Activated CD8-positive, alpha-beta T cell treated with anti-CD3 and anti-CD28 coated beads for 36 hours (primary cell): ENCODE measurements around the gene CORO7. TPM values are rescaled to one million over a fixed set of nuclear protein-coding genes. Genes with fewer than 3 reads are reported as not detected.

ENCODE experiments used
- ATAC-seq: fragments of 200-7000 bp; cut with Tn5 transposase; one replicate; pipeline ENCODE4 v1.10.0; 2021; ENCODE audit warnings: mild to moderate bottlenecking, moderate library complexity
- CTCF ChIA-PET: fragments of 350-600 bp; sonication (Branson Sonifier 250); formaldehyde crosslinking; loops from one replicate; lab custom pipeline; 2021; ENCODE audit warnings: antibody characterized with exemption; lab: Charles Lee
- POLR2A ChIA-PET: fragments of 350-600 bp; sonication (Branson Sonifier 250); formaldehyde crosslinking; loops from one replicate; lab custom pipeline; 2021; ENCODE audit warnings: antibody characterized with exemption; lab: Charles Lee
- DNase-seq: peaks from one replicate; pipeline ENCODE4 v3.0.0-alpha.2; 2020
- H3K27ac Mint-ChIP-seq: one replicate; pipeline ENCODE4 v1.8.0; 2021; ENCODE audit warnings: mild to moderate bottlenecking, mixed read lengths
- H3K27me3 Mint-ChIP-seq: one replicate; pipeline ENCODE4 v1.8.0; 2021; ENCODE audit warnings: mixed read lengths
- H3K36me3 Mint-ChIP-seq: one replicate; pipeline ENCODE4 v1.8.0; 2021; ENCODE audit warnings: low read depth, mixed read lengths
- H3K4me1 Mint-ChIP-seq: one replicate; pipeline ENCODE4 v1.8.0; 2021; ENCODE audit warnings: low read depth, mixed read lengths
- H3K4me3 Mint-ChIP-seq: one replicate; pipeline ENCODE4 v1.8.0; 2021; ENCODE audit warnings: mild to moderate bottlenecking, moderate library complexity, mixed read lengths
- H3K9me3 Mint-ChIP-seq: one replicate; pipeline ENCODE4 v1.8.0; 2021; ENCODE audit warnings: mixed read lengths
- intact Hi-C: fragments of 100-400 bp; cut with micrococcal nuclease; formaldehyde crosslinking; loops from one replicate; pipeline ENCODE4 v1.10.0; 2022
- total RNA-seq, 2 experiments: library from RNA; stranded (reverse); gene quantifications; one replicate each; pipeline ENCODE4 v1.2.3, GENCODE V29; 2021
- TF ChIP-seq, protein P1 (sequence below): fragments of 200-600 bp; IDR thresholded peaks from one replicate; pipeline ENCODE4 v1.8.0; 2022; ENCODE audit warnings: antibody characterized with exemption, mild to moderate bottlenecking

CORO7 gene
- total RNA-seq, 2 experiments from 2014 or later, result 73.3 to 76.6 TPM

DNA sequence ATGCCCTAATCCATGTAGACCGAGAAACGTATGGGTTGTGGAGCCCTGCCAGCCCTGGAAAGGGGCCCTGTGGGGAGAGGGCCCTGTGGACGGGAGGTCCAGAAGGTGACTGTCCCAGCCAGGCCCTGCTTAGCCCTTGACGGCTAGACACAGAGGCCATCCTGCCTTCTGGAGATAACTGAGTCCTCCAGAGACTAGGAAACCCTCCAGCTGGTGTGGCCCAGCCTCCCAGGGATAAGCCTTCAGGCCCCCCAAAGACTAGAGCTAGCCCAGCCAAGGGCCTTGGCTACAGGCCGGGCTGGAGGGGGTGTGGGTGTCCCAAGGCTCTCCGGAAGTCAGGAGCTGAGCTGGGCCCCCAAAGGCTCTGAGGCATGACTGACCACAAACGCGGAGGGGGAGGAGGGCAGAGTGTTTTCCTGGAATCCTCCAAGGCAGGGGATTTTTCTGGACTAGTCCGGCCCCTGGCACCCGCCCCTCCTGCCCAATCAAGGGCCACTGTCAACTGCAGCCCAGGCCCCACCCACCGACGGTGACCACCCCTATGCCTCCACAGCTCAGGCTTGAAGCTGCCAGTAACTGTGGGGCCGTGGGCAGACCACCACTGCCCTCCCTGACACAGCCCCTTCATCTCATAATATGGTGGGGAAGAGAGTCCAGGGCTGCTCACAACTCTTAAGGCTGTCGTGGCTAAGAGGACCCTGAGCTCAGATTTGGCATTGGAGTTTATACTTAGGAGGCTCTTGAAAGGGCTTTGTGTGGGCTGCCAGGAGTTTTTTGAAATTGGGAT lies 45.6 kb downstream of the CORO7 start:
- POLR2A ChIA-PET, result interaction anchor here (1.2 to 1.7 kb wide), 4 partner anchors 19 to 39 kb away, joined by 3 to 6 read pairs (median 4); no protein-coding TSS in a partner anchor
- no peaks in the 10 kb centered on the region for H3K27me3 Mint-ChIP-seq
- DNase-seq, result no peak
- no peak overlapping the region for H3K4me3 Mint-ChIP-seq
- intact Hi-C loops, result no loop called here
- H3K36me3 Mint-ChIP-seq, result no peaks in the 10 kb centered on the region
- CTCF ChIA-PET, result interaction anchor here (1.1 to 3.7 kb wide), 6 partner anchors 12 to 117 kb away, joined by 3 to 24 read pairs (median 4); partner anchors contain the start of gene PAM16
- TF ChIP-seq, protein P1, sequence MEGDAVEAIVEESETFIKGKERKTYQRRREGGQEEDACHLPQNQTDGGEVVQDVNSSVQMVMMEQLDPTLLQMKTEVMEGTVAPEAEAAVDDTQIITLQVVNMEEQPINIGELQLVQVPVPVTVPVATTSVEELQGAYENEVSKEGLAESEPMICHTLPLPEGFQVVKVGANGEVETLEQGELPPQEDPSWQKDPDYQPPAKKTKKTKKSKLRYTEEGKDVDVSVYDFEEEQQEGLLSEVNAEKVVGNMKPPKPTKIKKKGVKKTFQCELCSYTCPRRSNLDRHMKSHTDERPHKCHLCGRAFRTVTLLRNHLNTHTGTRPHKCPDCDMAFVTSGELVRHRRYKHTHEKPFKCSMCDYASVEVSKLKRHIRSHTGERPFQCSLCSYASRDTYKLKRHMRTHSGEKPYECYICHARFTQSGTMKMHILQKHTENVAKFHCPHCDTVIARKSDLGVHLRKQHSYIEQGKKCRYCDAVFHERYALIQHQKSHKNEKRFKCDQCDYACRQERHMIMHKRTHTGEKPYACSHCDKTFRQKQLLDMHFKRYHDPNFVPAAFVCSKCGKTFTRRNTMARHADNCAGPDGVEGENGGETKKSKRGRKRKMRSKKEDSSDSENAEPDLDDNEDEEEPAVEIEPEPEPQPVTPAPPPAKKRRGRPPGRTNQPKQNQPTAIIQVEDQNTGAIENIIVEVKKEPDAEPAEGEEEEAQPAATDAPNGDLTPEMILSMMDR, result no peak
- no peak for ATAC-seq
- no peak overlapping the region for H3K27ac Mint-ChIP-seq
- H3K9me3 Mint-ChIP-seq, result no peaks in the 10 kb centered on the region
- peaks cover 7% of the 10 kb centered on the region for H3K4me1 Mint-ChIP-seq

DNA sequence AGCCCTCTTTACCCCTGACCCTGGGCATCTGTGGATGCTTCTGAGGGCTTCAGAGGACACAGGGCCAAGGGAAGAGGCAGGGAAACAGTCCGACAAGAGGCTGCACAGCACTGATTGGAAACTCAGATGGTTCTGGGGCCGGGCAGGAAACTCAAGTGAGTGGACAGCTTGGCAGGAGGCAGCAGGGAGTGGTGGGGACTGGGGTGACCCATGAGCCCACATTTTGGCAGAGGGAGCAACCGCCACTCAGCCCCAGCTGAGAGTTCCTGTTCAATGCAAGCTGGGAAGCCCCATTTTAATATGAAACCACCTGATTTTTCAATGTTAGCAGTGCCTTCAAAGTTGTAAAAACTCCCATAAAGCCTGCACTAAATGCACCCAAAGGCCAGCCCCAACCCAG lies 46.2 kb downstream of the CORO7 start:
- no peak for ATAC-seq
- TF ChIP-seq, protein P1, result no peak
- H3K4me3 Mint-ChIP-seq, result no peak overlapping the region
- ChIA-PET CTCF (interaction anchor here (1.5 to 3.7 kb wide), 4 partner anchors 11 to 81 kb away, joined by 3 to 24 read pairs (median 9); partner anchors contain the start of gene PAM16), POLR2A (interaction anchor here (1.2 to 1.7 kb wide), 3 partner anchors 11 to 33 kb away, joined by 3 to 5 read pairs (median 4); no protein-coding TSS in a partner anchor)
- H3K36me3 Mint-ChIP-seq, result no peaks in the 10 kb centered on the region
- peaks cover 5% of the 10 kb centered on the region for H3K4me1 Mint-ChIP-seq
- intact Hi-C loops, result no loop called here
- H3K27me3 Mint-ChIP-seq, result no peaks in the 10 kb centered on the region
- H3K27ac Mint-ChIP-seq, result no peak overlapping the region
- DNase-seq, result no peak
- H3K9me3 Mint-ChIP-seq, result no peaks in the 10 kb centered on the region

GRCh38 chr16:4369007-4369733 lies 47.2 kb downstream of the CORO7 start:
- Mint-ChIP-seq H3K36me3 (no peaks in the 10 kb centered on the region), H3K9me3 (no peaks in the 10 kb centered on the region), H3K4me1 (peaks cover 5% of the 10 kb centered on the region), H3K4me3 (no peak overlapping the region), H3K27me3 (no peaks in the 10 kb centered on the region), H3K27ac (no peak overlapping the region)
- intact Hi-C loops, result no loop called here
- TF ChIP-seq, protein P1, result no peak
- POLR2A ChIA-PET, result interaction anchor here (1.5 to 1.7 kb wide), 2 partner anchors 10 to 34 kb away, joined by 4 to 5 read pairs; no protein-coding TSS in a partner anchor
- ATAC-seq (no peak), DNase-seq (no peak)
- CTCF ChIA-PET, result interaction anchor here (0.6 to 3.7 kb wide), 4 partner anchors 10 to 80 kb away, joined by 3 to 24 read pairs (median 9); no protein-coding TSS in a partner anchor

GRCh38 chr16:4367393-4367856 lies 49.0 kb downstream of the CORO7 start:
- H3K27ac Mint-ChIP-seq, result no peak overlapping the region
- no peaks in the 10 kb centered on the region for H3K27me3 Mint-ChIP-seq
- no peak overlapping the region for H3K4me3 Mint-ChIP-seq
- ATAC-seq (no peak), DNase-seq (no peak)
- TF ChIP-seq, protein P1, result no peak
- H3K9me3 Mint-ChIP-seq, result no peaks in the 10 kb centered on the region
- CTCF ChIA-PET, result no interaction called here
- intact Hi-C loops, result no loop called here
- POLR2A ChIA-PET, result no interaction called here
- H3K4me1 Mint-ChIP-seq, result peaks cover 2% of the 10 kb centered on the region
- H3K36me3 Mint-ChIP-seq, result peaks cover 4% of the 10 kb centered on the region
